Type B pancreatic cell (in vitro differentiated cells): ENCODE measurements around the gene CEBPB. TPM values are rescaled to one million over a fixed set of nuclear protein-coding genes. Genes with fewer than 3 reads are reported as not detected.
A peak's percentile ranks its signal among the peaks of the same experiment; 100 is the strongest.

Source experiments
- DNase-seq: peaks from one replicate; pipeline ENCODE4 v3.0.0; 2021; ENCODE audit warnings: mixed read lengths; ENCODE audit not compliant: unreplicated experiment; ENCODE audit errors: extremely low spot score
- H3K27ac Mint-ChIP-seq: 2 replicates; pipeline ENCODE4 v1.8.0; 2021; ENCODE audit warnings: mild to moderate bottlenecking, mixed read lengths
- H3K27me3 Mint-ChIP-seq: 2 replicates; pipeline ENCODE4 v1.8.0; 2021; ENCODE audit warnings: mixed read lengths
- H3K36me3 Mint-ChIP-seq: 2 replicates; pipeline ENCODE4 v1.8.0; 2021; ENCODE audit warnings: mixed read lengths
- H3K4me1 Mint-ChIP-seq: one replicate; pipeline ENCODE4 v1.8.0; 2021; ENCODE audit warnings: mixed read lengths; ENCODE audit not compliant: unreplicated experiment
- H3K4me3 Mint-ChIP-seq: 2 replicates; pipeline ENCODE4 v1.8.0; 2021; ENCODE audit warnings: mild to moderate bottlenecking, mixed read lengths
- H3K9me3 Mint-ChIP-seq: 2 replicates; pipeline ENCODE4 v1.8.0; 2021; ENCODE audit warnings: mixed read lengths
- CTCF ChIP-seq: fragments of 200-600 bp; sonication (generic); conservative IDR thresholded peaks from 2 replicates; pipeline ENCODE4 v1.5.0; 2021; ENCODE audit warnings: antibody characterized with exemption, mild to moderate bottlenecking
- total RNA-seq: library from RNA; stranded (reverse); gene quantifications from 2 replicates; pipeline ENCODE4 v1.2.1, GENCODE V29; 2021; ENCODE audit warnings: low replicate concordance

Gene CEBPB
- total RNA-seq, 1 donor from 2014 or later: 23.0 TPM

DNA sequence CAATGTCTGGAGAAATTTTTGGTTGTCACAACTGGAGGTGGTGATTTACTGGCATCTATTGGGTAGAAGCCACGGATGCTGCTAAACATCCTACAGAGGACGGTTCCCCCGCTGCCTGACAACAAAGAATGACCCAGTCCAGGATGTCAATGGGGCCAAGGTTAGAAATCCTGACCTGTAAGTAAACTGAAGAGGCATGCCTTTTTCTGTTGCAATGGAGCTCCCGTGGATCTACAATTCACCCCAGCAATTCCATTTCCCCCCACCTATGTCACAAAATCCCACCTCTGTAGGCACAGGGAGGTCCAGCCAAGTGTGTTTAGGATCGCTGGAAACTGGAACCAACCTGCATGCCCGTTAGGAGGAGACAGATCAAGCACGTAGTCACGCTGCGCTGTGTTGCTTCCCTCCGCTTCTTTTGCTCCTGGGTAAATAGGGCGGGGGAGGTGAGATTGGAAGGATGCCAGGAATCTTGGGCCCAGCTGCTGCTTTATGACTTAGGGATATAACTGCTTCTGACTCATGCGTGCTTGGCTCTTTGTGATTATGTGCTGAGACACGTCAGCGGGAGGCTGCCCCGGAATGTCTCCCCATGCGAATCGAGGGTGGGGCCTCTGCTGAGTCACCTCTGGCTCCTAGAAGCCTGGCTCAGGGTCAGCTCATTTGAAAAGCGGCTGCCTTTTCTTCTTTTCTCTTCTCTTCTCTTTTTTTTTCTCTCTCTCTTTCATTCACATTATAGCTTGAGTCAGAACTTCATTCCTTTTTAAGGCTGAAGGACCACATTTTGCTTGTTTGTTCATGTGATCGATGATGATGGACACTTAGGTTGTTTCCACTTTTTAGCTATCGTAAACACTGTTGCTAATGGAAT is 24.7 kb upstream of the CEBPB start:
- Mint-ChIP-seq H3K36me3 (peaks cover 4% of the 10 kb centered on the region), H3K9me3 (peaks cover 5% of the 10 kb centered on the region), H3K27me3 (no peaks in the 10 kb centered on the region), H3K27ac (peak overlapping the region; percentile 97), H3K4me1 (peaks cover 33% of the 10 kb centered on the region), H3K4me3 (peak overlapping the region; percentile 85)
- DNase-seq: peak; percentile 87
- TF ChIP-seq CTCF: no peak

DNA sequence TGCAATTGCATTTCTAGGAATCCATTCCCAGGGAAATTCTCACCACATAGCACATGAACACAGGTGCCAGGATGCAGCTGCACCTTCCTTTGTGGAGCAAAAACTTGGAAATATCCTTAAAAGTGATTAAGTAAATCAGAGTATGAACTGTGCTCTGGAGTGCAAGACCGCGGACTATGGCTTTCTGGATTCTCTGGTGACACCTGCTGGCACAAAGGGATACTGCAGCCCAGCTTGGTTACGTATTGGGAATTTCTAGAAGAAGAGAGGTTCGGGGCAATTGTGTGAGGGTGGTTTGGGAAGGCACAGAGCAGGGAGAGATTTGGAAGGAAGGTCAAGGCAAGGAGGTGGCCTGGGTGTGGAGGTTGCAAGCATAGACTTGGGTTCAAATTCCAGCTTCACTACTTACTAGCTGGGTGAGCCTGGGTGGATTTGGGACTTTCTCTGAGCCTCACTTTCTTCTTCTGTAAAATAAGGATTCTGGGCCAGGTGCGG is 21.3 kb upstream of the CEBPB start:
- H3K36me3 Mint-ChIP-seq: peaks cover 9% of the 10 kb centered on the region

GRCh38 chr20:50170549-50171220 is 19.9 kb upstream of the CEBPB start:
- H3K9me3 Mint-ChIP-seq: peaks cover 5% of the 10 kb centered on the region
- H3K36me3 Mint-ChIP-seq: peaks cover 9% of the 10 kb centered on the region
- H3K27ac Mint-ChIP-seq: peak overlapping the region; percentile 14
- no peak for DNase-seq
- H3K4me1 Mint-ChIP-seq: peaks cover 31% of the 10 kb centered on the region
- no peaks in the 10 kb centered on the region for H3K27me3 Mint-ChIP-seq
- no peak overlapping the region for H3K4me3 Mint-ChIP-seq
- TF ChIP-seq CTCF: no peak

More for the DNA sequence above, 21.3 kb upstream of the CEBPB start:
- H3K27ac Mint-ChIP-seq: peak overlapping the region; percentile 40
- TF ChIP-seq CTCF: peak; percentile 90
- DNase-seq: no peak
- no peaks in the 10 kb centered on the region for H3K27me3 Mint-ChIP-seq
- H3K4me1 Mint-ChIP-seq: peaks cover 34% of the 10 kb centered on the region
- H3K4me3 Mint-ChIP-seq: peak overlapping the region; percentile 57
- peaks cover 5% of the 10 kb centered on the region for H3K9me3 Mint-ChIP-seq

DNA sequence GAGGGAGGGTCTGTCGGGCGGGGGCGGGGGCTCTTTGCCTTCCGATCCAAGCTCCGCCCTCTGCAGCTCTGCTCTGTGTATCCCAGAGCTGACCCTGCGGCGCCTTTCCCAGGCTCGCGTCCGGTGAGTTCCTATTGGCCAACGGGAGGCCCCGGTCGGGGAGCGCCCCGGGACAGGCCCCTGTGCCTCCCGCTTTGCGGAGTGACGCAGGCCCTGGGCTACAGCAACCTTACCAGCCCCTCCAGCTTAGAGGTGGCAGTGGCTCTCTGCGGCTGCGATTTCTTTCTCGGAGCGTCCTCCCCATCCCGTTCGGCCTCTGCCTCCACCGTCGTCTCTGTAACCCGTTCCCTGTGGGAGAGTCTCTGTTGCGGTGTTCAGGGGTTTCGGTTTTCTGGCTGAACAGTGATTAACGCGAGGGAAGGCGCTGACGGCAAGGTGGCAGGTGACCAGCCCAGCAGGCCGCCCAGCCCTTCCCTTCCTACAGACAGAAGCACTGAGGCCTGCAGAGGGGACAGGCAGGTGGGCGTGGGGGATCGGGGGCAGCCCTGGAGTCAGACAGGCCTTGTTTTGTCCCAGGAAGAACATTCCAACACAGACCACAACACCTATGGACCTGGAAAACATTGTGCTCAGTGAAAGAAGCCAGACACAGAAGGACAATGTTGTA is 18.1 kb upstream of the CEBPB start:
- Mint-ChIP-seq H3K27me3 (no peaks in the 10 kb centered on the region), H3K36me3 (peaks cover 9% of the 10 kb centered on the region), H3K27ac (peak overlapping the region; percentile 77), H3K9me3 (peaks cover 5% of the 10 kb centered on the region), H3K4me3 (peak overlapping the region; percentile 77), H3K4me1 (peaks cover 24% of the 10 kb centered on the region)
- DNase-seq: peak; percentile 84
- no peak for TF ChIP-seq CTCF

GRCh38 chr20:50174456-50174855 is 16.2 kb upstream of the CEBPB start:
- Mint-ChIP-seq H3K4me3 (no peak overlapping the region), H3K27ac (no peak overlapping the region), H3K4me1 (peaks cover 27% of the 10 kb centered on the region), H3K36me3 (peaks cover 6% of the 10 kb centered on the region), H3K27me3 (no peaks in the 10 kb centered on the region), H3K9me3 (peaks cover 2% of the 10 kb centered on the region)
- no peak for DNase-seq
- no peak for TF ChIP-seq CTCF
